Measurements from ENCODE around the gene CCDC88C.

Gene CCDC88C

DNA sequence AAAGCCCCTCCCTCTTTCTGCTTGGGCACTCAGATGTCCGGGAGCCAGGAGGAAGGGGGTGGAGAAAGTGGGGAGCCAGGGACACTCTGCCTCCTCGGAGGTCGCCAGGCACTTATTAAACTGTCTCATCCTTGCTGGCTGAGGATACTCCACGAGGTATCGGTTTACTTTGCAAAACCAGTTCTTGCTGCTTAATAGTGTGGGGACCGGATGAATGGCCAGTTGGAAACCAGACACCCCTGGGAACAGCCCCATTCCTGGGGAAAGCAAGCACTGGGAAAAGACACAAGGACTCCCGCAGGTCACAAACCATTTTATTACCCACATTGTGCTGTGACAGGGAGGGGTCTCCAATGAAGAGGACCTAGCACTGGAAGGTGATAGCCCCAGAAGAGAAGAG, 34.2 kb downstream of the CCDC88C start:
- DNase-seq (ENCODE audit: low read depth, low spot score) = no peak
- TF ChIP-seq CTCF (IDR thresholded peaks at IDR 0.05; ENCODE audit: insufficient read depth, low read length, missing control alignments) = no peak
- CTCF ChIA-PET = no interaction called here
- POLR2A ChIA-PET = no interaction called here
- H3K4me3 ChIP-seq (ENCODE audit: low read depth, low read length) = no peak overlapping the region

DNA sequence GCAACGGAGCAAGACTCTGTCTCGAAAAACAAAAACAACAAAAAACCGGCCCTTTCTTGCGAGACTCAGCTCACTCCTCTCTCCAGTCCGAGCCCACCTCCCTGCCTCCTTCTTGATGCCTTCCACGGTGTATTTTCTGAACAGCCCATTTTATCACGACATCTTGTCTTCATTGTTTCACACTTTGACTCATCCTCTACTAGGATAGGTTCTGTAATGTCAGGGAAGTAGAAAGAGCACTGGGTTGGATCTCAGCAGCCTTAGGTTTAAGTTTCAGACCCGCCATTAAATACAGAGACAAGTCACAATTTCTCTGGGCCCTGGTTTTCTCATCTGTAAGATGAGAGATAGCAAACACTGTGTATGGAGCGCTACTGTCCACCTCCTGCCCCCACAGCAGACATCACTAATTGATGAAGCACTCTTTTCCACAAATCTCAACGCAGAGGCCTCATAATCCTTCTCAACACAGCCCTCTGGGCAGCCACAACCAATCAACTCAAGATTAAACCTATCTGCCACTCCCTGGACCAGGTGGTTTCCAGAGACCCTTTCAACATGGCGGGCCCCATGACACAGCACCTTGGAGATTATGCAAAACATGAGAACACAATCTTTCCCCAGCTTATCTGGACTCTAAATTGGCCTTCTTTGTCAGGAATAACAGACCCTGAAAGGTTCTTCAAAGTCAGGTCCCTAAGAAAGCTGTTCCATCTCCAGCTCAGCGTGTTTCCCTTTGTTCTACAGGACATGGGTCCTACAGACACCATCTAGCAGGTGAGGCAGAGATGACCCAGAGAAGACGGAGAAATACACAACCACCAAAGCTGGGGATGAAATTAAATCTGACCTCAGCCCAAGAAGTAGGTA, 35.6 kb downstream of the CCDC88C start:
- CTCF ChIA-PET = no interaction called here
- TF ChIP-seq CTCF (IDR thresholded peaks at IDR 0.05; ENCODE audit: insufficient read depth, low read length, missing control alignments) = no peak
- DNase-seq (ENCODE audit: low read depth, low spot score) = no peak
- no peak overlapping the region for H3K4me3 ChIP-seq (ENCODE audit: low read depth, low read length)
- POLR2A ChIA-PET = no interaction called here

DNA sequence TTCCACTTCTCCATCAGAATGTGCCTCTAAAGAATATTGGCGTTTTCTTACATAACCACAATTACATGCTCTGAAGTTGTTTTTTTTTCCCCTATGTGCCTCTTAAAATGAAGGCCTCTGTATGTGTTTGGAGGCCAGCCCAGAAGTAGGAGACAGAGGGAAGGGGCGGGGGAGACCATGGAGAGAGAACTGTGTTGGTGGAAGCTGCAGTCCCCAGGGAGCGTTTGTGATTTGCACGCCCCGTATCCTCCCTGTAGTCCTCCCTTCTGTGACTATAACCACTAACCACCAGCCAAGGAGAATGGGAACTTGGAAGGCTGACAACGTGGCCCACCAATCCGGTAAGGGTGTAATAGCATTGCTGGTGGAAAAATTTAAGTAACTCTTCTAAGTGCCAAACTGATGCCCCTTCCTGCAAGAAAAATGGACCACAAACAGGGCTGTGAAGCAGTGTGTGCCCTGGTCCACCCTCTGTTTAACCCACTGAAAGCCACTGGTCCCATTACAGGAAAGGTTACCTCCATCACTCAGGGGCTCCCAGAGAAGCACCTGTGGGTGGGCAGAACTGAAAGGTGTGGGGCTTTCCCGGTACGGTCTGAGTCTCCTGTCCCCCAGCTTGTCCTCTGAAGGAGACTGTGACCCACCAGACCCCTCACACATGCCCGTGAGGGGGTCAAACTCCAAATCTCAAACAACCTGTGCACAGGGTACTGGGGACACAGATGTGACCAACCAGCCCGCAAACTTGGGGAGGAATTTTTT, 36.8 kb downstream of the CCDC88C start:
- CTCF ChIA-PET = no interaction called here
- POLR2A ChIA-PET = no interaction called here
- DNase-seq (ENCODE audit: low read depth, low spot score) = no peak
- no peak for TF ChIP-seq CTCF (IDR thresholded peaks at IDR 0.05; ENCODE audit: insufficient read depth, low read length, missing control alignments)
- H3K4me3 ChIP-seq (ENCODE audit: low read depth, low read length) = no peak overlapping the region

DNA sequence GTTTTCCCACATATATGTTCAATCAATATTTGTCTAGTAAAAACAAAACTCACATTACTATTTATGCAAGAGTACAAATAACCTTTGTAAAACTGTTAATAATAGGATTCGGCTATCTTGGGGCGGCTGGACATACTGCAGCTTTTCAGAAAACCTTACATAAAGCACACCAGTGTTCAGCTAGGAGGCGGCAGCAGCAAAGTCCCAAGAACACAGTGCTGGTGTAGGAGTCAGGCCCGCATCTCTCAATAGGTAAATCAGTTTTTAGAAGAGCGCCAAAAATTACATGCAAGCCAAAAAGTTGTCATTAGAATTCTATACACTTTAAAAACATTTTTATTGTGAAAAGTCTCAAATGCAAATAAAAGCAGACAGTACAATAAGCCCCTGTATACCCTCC, 37.5 kb downstream of the CCDC88C start:
- H3K4me3 ChIP-seq (ENCODE audit: low read depth, low read length) = no peak overlapping the region
- ChIA-PET CTCF (no interaction called here), POLR2A (no interaction called here)
- no peak for DNase-seq (ENCODE audit: low read depth, low spot score)
- no peak for TF ChIP-seq CTCF (IDR thresholded peaks at IDR 0.05; ENCODE audit: insufficient read depth, low read length, missing control alignments)

DNA sequence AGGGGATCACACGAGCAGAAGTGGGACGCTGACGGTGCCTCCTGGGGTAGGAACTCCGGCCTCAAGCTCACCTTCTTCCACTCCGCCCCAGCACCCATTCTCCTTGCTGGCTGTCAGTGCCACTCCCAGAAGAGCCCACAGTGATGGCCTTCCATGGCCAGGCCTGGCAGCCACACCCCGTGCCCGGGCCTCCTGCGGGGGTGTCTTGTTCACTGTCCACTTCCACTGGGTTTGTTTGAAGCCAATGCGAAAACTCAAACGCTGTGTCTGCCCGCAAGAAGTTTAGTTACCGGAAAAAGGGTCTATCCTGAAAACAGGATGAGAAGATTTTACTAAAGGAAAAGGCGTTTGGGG, 38.1 kb downstream of the CCDC88C start:
- ChIA-PET POLR2A (no interaction called here), CTCF (no interaction called here)

More for the DNA sequence above, 38.1 kb downstream of the CCDC88C start:
- H3K4me3 ChIP-seq (ENCODE audit: low read depth, low read length) = no peak overlapping the region
- DNase-seq (ENCODE audit: low read depth, low spot score) = no peak
- TF ChIP-seq CTCF (IDR thresholded peaks at IDR 0.05; ENCODE audit: insufficient read depth, low read length, missing control alignments) = no peak

All from AG04449 (cell line).